ENCODE measurements around the gene RPL27A.
A peak's percentile ranks its signal among the peaks of the same experiment; 100 is the strongest.
"Not testable (repeated sequence)": the region's sequence is repeated elsewhere in the genome, so short reads cannot be mapped to it uniquely, and the experiment has no call there.

Gene RPL27A

GRCh38 chr11:8682303-8683114, at the start of gene RPL27A, which contains the start of gene TRIM66:
Gene RPL27A, plus strand, starts transcription at chr11:8682792. Its CDS starts 22 bp downstream, at chr11:8682814.
Gene TRIM66, minus strand, starts transcription at chr11:8682665. Its CDS starts 10,391 bp downstream, at chr11:8672274.
- DNase-seq, result peak; percentile 98 to 99 (median 99)

- DNase-seq, result no peak
Measured at GRCh38 chr11:8634498-8634897, 48.1 kb upstream of the RPL27A start.

- DNase-seq, result no peak
Measured at GRCh38 chr11:8636127-8636526, 46.5 kb upstream of the RPL27A start.

DNA sequence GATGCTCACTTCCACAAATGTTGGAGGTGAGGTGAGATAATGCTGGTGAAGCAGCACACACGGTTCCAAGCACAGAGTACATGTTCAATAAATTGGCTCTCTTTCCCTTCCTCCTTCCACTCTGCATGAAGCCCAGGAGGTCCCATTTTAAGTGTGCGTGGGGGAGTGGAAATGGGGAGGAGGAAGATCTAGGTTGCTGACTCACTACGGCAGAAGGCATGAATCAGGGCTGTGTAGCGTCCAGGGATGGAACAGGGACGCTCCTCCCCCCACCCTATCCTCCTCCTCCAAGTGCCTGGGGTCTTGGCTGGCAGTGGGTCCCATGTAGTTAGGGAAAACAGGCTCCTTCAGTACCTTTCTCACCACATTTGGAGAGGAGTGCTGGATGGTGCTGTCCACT, 44.3 kb upstream of the RPL27A start:
- DNase-seq, result no peak

- no peak for DNase-seq
Measured at GRCh38 chr11:8639655-8640054, 42.9 kb upstream of the RPL27A start.

DNA sequence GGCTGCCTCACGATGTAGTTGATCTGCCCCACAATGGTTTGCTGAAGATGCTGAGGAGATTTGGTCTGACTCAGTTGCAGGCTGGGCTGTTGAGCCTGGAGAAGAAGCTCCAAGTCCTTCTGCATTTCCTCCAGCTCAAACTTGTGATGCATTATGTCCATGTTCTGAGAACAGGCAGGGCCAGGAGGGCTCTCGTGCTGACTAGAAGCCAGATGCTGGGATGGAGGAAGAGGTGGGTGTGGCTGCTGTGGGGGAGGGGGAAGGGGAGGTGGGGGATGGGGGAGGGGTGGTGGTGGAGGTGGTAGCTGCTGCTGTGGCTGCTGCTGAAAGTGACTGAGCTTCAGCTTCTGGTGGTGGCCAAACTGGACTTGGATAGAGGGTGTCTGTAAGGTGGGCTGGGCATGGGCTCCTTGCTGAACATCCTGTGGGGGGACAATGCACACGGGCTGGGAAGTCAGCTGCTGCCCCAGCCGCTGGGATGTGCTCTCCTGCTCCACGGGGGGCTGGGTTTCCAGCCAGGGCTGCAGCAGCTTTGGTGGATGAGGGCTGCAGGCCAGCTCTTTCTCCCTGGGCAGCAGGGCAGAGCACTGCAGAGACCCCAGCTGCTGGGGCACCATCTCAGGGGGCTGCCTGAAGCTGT, 42.2 kb upstream of the RPL27A start:
- DNase-seq, result no peak

GRCh38 chr11:8641332-8641731, 41.3 kb upstream of the RPL27A start:
- DNase-seq, result no peak

- no peak for DNase-seq
Measured at GRCh38 chr11:8642196-8642841, 40.3 kb upstream of the RPL27A start.

GRCh38 chr11:8646873-8647272, 35.7 kb upstream of the RPL27A start:
- no peak for DNase-seq

DNA sequence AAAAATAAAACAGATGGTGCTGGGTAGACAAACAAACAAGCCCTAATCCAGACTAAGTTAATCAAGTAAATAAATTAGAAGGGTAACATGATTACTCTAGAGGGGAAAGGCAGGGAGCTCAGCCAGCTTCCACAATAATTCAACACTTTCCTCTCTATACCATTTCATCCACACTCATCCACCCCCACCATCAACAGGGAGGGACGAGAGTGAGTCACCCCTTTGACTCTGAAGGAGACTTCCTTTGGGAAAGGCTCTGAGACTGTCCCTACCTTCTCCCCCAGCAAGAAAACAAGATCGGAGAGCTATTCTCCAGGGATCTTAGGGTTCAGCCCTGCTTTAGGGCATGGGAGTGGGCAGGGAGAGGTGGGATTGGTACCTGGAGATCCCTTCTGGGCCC, 33.2 kb upstream of the RPL27A start:
- DNase-seq, result no peak

- no peak for DNase-seq
Measured at GRCh38 chr11:8650401-8650990, 32.1 kb upstream of the RPL27A start.

- DNase-seq, result no peak
Measured at GRCh38 chr11:8652140-8652539, 30.5 kb upstream of the RPL27A start.

DNA sequence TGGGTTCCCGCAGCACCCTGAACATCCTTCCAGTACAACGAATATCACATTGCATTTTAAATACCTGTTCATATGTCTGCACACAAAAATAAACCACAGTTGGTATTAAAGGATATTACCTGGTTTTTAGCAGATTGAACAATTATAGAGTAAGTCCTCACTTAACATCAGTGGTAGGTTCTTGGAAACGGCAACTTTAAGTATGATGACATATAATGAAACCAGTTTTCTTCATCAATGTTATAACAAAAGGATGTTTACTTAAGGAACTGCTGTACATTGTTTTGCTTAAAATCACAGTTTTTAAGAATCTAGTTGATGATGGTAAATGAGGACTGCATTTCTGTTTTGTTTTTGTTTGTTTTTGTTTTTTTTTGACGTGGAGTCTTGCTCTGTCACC, 28.1 kb upstream of the RPL27A start:
- DNase-seq, result no peak

DNA sequence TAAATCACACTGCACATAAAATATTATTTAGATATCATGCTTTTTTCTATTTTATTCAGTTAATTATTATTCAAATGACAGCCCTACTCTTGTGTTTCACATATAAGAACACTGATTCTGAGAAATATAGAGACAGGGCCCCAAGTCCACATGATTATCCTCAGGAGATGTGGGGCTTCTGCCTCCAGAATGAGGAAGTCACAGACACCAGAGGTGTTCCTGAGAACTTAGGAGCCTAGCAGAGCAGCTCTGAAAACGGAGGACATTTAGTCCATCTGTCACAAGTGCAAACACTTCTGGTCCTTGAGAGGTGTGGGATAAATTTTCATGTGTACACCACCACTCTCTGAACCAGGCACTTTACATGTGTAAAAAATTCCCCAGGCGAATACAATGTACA, 26.3 kb upstream of the RPL27A start:
- DNase-seq, result no peak

GRCh38 chr11:8658321-8659057, 24.1 kb upstream of the RPL27A start:
- no peak for DNase-seq

GRCh38 chr11:8661001-8661795, 21.4 kb upstream of the RPL27A start:
- DNase-seq, result no peak

- DNase-seq, result no peak
Measured at GRCh38 chr11:8665222-8665621, 17.4 kb upstream of the RPL27A start.

DNA sequence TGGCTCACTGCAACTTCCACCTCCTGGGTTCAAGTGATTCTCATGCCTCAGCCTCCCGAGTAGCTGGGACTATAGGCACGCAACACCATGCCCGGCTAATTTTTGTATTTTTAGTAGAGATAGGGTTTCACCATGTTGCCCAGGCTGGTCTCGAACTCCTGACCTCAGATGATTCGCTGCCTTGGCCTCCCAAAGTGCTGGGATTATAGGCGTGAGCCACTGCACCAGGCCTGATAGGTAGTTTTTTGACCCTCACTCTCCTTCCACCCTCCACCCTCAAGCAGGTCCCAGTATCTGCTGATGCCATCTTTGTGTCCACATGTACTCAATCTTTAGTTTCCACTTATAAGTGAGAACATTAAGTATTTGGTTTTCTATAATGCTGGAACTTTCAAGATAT, 12.5 kb upstream of the RPL27A start:
- not testable (repeated sequence) for DNase-seq

- DNase-seq, result no peak
Measured at GRCh38 chr11:8671193-8671612, 11.4 kb upstream of the RPL27A start.

GRCh38 chr11:8671651-8672062, 10.9 kb upstream of the RPL27A start:
- no peak for DNase-seq

GRCh38 chr11:8672346-8672745, 10.2 kb upstream of the RPL27A start:
- no peak for DNase-seq

- DNase-seq, result peak in 1 of 3 donors; percentile 14
Measured at GRCh38 chr11:8674859-8675258, 7.7 kb upstream of the RPL27A start.
